Mammary epithelial cell (primary cell): ENCODE results near the gene MAST4.

ENCODE experiments used
- EZH2 ChIP-seq: IDR thresholded peaks from 2 replicates; pipeline ENCODE4 v1.6.1; 2012; ENCODE audit warnings: low read length, inconsistent platforms, borderline replicate concordance
- TF ChIP-seq, protein P1 (sequence below), 2 donors: IDR thresholded peaks in 1 of 2; conservative IDR thresholded peaks in 1 of 2; 2 replicates each; pipeline ENCODE4 v1.5.1; 2011 to 2012; ENCODE audit warnings: inconsistent platforms in 2 of 2, low read length in 2 of 2, mild to moderate bottlenecking in 2 of 2, control low read depth in 1 of 2, low read depth in 1 of 2; ENCODE audit not compliant: insufficient read depth in 1 of 2; ENCODE audit errors: extremely low read depth in 1 of 2

DNA sequence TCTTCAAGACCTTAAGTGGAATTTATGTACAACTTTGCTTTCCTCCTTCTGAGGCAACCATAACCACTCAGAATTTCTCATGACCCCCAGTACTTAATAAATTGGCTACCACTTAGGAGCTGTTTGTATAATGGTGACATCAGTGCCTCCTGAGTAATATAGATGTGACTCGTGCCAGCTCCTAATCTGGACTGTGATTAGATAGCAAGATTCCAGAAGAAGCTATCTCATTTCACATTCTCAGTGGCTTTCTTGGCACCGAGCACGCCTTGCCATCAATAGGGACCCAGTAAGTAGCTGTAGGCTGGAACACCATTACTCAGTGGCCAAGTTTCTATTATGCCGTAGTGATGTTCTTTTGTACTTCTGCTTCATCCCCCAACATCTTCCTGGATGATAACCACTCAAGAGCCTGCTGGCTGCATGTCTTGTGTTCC, 371.7 kb downstream of the MAST4 start:
- TF ChIP-seq, protein P1, sequence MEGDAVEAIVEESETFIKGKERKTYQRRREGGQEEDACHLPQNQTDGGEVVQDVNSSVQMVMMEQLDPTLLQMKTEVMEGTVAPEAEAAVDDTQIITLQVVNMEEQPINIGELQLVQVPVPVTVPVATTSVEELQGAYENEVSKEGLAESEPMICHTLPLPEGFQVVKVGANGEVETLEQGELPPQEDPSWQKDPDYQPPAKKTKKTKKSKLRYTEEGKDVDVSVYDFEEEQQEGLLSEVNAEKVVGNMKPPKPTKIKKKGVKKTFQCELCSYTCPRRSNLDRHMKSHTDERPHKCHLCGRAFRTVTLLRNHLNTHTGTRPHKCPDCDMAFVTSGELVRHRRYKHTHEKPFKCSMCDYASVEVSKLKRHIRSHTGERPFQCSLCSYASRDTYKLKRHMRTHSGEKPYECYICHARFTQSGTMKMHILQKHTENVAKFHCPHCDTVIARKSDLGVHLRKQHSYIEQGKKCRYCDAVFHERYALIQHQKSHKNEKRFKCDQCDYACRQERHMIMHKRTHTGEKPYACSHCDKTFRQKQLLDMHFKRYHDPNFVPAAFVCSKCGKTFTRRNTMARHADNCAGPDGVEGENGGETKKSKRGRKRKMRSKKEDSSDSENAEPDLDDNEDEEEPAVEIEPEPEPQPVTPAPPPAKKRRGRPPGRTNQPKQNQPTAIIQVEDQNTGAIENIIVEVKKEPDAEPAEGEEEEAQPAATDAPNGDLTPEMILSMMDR (conservative IDR thresholded peaks at IDR 0.05 in 1 of 2, IDR thresholded peaks at IDR 0.05 in 1 of 2; ENCODE audit: extremely low read depth in 1 of 2, insufficient read depth in 1 of 2, low read depth in 1 of 2, low read length in 2 of 2), result no peak
- TF ChIP-seq EZH2, result no peak
